ENCODE results near the gene GFER.
"Not testable (repeated sequence)": the region's sequence is repeated elsewhere in the genome, so short reads cannot be mapped to it uniquely, and the experiment has no call there.

The GFER gene

DNA sequence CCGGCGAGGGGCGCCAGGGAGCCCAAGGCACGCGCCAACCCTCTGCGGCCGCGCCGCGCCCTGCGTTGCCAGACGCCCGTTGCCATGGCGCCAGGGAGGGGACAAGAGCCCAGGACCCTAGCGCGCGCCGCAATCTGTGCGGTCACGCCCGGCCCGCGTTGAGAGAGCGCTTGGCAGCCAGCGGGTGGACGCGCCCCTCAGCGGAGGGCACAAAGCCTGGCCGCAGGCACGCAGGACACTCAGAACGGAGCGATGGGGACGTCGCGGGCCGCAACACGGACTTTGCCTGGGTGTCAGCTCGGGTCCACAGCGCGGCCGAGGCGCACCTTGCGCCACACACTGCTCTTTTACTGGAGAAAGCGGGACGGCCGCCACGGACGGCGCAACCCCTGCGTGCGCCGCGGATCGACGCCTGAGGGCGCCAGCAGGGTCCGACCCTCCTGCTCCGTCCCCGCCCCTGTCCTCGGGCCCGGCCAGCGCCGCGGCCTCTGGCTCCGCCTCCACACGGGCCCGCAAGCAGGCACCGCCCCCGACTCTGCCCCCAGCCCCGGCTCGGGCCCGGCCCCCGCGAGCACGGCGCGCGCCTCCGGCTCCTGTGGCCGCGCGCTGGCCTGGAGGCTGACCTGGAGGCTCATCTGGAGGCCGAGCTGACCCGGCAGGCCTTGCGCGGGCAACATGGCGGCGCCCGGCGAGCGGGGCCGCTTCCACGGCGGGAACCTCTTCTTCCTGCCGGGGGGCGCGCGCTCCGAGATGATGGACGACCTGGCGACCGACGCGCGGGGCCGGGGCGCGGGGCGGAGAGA is at the start of gene GFER:
Gene GFER (plus strand): TSS at position 650 of the 803 bp plus-strand sequence. CDS start 26 bp downstream, at position 676.
- DNase-seq (ENCODE audit: low read depth) = no peak

DNA sequence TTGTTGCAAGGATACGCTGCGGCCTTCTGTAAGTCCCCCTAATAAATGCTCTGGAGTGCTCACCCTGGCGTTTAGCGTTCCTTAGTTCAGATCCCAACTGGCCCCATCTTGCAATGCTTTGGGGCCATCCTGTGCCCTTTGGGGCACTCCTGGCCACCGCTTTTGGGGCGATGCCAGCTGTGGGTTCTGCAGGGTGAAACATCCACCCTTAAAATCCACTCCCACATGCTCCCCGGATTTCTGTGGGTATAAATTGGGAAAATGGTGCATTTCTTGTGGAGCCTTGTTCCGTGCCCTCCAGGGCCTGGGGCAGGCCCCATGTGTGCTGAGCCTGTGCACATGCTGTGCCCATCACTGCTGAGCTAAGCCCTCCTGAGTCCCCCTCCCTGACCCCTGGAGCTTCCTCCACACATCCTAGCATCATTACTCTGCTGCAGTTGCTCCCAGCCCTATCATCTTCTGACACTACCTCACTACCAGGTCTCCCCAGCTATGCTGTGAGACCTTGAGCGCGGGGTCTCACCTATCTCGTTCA is 47.0 kb upstream of the GFER start:
- DNase-seq (ENCODE audit: low read depth) = no peak

DNA sequence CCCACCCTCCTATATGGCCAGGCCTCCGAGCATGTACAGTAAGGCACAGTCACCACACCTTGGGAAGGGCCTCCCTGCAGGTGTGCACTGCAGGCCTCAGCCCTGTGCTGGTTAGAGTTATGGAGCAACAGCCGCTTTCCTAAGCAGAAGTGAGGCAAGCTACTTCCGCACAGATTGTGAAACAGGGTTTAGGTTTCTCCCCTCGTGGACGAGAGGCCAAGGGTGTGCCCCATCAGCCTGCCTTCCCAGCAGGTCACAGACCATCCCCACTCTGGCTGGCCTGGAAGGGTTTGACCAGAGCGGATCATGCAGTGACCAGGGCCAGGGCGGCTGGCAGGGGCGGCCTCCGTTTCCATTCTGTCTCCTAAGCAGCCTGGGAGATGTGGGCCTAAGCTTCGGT is 45.7 kb upstream of the GFER start:
- DNase-seq (ENCODE audit: low read depth) = no peak

DNA sequence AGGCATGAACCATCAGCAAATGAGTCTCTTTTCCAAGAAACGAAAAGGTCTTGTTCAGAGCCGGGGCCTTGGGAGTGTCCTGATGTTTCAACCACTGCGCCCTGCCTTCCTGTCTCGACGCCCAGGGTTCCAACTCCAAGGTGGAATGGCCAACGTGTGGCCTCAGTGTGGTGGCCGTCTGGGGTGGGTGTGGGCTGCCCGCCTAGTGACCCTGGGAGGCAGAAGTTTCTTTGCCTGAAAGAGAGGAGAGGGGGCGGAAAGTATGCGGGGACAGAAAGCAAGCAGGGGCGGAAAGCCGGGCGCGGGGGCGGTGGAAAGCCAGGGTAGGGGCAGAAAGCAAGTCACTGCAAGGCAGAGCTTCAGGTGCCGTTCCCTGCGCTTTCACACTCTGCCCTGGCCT is 45.1 kb upstream of the GFER start:
- no peak for DNase-seq (ENCODE audit: low read depth)

DNA sequence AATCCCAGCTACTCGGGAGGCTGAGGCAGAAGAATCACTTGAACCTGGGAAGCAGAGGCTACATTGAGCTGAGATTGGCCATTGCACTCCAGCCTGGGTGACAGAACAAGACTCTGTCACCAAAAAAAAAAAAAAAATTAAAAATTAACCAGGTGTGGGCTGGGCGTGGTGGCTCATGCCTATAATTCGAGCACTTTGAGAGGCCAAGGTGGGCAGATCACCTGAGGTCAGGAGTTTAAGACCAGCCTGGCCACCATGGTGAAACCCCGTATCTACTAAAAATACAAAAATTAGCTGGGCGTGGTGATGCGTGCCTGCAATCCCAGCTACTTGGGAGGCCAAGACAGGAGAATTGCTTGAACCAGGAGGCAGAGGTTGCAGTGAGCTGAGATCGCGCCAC is 44.2 kb upstream of the GFER start:
- not testable (repeated sequence) for DNase-seq (ENCODE audit: low read depth)

DNA sequence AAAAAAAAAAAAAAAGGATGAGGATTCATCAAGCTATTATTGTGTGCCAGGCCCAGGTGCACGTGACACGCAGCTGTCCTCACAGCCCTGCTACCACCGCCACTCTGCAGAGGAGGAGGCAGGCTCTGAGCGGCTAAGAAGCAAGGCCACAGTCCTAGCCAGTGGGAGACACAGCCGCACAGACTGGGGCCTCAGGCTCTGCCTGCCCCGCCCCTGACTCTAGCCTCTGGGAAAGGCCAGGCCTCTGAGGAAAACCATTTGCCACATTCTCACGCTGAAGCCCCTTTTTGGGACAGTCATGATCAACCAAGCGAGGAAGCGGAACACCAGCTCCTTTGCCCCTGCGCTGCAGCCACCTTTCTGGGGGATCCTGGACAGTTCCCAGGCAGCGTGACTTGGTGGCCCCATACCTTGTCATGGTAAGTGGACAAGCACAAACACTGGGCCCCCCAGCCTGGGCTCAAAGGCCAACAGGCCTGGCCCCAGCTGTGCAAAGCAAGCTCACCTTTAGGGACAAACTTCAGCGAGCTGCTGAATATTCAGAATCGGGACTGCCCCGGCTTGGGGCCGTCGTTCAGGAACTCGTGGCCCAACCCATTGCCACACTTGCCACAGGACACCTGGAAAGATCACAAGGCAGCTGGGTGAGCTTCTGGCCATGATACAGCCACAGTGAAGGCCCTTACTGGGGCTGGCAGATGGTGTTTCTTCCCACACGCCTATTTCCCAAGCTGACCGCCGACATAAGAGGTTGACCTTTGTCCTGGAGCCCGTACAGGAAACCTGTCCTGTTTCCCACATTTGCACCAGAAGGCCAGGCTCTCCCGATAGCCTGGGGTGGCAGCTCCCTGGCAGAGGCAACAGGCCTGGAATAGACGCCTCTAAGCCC is 43.5 kb upstream of the GFER start:
- no peak for DNase-seq (ENCODE audit: low read depth)

DNA sequence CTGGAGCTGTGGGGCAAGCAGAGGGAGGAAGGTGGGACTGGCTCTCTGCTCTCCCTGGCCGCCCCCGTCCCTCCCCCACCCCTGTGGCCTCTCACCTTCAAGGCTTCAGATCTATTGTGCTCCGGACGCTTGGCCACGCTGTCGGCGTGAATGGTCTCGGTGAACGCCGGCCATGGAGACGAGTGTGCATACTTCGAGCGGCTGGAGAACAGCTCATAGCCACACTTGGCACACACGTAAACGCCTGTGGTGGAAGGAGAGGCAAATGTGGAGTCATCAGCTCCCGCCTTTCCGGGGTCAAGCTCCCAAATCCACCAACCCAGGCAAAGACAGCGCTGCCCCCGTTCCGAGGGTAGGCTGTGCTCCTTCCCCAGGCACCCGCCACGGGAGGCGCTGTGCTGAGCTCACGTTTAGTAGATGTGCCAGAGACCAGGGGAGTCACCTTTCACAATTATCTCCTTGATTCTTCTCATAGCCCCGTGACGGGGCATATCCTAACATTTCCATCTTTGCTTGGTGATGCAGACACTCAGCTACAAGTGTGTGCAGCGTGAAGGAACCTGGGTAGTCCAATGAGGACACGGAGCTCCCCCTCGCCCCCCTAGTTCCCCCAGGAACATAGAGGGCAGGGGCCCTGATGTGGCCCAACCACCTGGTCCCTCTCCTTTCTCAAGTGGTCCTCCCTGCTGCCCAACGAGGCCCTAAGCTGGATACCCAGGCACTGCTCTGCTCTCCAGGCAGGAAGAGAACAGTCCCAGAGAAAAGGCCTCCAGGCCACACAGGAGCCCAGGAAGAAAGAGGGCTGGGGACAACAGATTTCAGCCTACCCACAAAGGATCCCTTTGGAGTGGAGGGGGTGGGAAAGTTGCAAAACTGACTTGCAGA is 42.6 kb upstream of the GFER start:
- DNase-seq (ENCODE audit: low read depth) = no peak

DNA sequence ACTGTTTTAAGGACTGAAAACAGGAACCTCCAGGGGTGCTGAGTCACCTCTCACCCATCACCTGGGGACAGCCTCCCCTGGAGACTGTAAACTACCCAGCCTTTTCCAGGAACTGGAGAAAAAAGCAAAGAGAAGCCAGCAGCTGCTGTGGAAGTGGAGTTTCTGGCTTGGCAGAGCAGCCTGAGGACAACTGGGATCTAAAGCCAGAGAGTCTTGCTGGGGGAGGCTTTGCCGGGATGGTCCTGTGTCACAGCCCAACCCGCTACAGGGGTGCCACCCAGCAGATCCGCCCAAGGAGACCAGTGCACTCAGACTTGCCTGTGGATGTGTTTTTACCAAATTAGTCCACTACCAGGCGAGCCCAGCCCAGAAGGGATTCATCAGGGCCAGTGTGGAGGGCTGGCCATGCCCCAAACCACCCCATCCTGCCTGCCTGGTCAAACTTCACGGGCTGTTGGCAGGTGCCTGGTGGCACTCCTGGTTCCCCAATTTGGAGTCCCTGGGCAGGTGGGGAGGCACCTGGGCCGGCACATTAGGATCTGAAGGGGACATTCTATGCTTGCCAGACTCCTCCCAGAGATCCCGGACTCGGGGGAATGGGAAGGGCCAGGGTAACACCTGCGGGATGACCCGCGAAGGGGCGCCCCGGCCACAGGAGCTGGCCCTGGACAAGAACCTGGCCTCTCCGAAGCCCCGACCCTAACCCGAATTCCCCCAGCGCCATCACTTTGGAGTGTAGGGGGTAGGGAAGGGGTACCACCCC is 41.8 kb upstream of the GFER start:
- no peak for DNase-seq (ENCODE audit: low read depth)

DNA sequence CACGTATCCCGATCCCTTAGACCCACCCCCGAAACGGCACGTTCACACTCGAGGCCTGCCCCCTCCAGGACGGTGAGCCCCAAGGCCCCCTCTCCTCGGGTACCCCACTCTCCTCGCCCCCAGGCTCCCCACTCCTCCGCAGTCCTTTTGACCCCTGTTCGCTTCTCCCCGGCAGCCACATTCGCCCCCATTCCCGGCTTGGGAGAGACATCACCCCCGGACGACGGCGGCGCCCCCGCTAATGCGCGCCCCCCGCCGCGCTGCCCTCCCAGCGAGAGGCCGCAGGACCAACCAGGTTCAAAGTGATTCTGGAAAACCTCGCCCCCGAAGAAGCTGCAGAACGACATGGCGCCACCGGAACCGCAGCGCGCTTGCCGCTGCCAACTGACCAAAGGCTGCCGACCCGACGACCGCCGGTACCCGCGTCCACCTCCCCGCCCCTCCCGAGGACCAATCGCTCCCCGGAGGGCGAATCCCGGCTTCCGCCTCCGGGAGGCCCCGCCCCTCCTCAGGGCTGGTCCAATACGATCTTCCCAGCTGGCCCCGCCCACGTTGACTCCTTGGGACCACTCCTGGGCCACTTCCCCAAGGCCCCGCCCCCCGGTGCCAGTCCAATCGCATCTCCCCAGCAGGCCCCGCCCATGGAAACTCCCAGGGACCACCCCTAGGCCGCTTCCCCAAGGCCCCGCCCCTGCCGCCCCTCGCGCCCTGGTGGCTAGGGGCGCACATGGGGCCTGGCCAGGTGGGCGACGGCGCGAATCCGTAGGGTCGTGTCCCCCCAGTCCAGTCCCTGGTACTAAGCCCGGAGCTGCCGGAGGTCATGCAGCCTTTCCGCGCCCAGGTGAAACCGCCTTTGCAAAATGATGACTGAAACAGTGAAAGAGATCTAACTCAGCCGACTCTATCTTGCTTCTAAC is 40.9 kb upstream of the GFER start, which contains the start of gene MSRB1:
Gene MSRB1 (minus strand): TSS at position 390 of the 917 bp plus-strand sequence. CDS start 43 bp downstream, at position 347.
- DNase-seq (ENCODE audit: low read depth) = peak; percentile 71

DNA sequence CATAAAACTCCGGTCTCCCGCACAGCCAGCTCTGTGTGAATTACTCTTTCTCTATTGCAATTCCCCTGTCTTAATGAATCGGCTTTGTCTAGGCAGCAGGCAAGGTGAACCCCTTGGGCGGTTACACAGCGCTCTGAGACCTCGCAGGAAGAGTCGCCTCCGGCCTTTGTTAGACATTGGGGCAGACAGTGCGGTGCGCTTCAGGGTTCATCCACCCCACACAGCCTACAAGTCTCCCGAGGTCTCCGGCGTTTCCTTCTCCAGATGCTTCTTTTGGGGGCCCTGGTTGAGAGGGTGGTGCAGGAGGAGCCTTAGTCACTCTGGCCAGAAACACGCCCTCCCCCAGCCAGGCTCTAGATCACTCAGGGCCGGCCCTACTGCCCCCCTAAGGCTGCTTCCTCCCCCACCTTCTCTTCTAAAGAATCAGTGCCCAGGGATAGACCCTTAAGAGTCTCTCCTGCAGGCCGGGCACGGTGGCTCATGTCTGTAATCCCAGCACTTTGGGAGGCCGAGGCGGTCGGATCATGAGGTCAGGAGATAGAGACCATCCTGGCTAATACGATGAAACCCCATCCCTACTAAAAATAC is 39.3 kb upstream of the GFER start:
- DNase-seq (ENCODE audit: low read depth) = no peak

DNA sequence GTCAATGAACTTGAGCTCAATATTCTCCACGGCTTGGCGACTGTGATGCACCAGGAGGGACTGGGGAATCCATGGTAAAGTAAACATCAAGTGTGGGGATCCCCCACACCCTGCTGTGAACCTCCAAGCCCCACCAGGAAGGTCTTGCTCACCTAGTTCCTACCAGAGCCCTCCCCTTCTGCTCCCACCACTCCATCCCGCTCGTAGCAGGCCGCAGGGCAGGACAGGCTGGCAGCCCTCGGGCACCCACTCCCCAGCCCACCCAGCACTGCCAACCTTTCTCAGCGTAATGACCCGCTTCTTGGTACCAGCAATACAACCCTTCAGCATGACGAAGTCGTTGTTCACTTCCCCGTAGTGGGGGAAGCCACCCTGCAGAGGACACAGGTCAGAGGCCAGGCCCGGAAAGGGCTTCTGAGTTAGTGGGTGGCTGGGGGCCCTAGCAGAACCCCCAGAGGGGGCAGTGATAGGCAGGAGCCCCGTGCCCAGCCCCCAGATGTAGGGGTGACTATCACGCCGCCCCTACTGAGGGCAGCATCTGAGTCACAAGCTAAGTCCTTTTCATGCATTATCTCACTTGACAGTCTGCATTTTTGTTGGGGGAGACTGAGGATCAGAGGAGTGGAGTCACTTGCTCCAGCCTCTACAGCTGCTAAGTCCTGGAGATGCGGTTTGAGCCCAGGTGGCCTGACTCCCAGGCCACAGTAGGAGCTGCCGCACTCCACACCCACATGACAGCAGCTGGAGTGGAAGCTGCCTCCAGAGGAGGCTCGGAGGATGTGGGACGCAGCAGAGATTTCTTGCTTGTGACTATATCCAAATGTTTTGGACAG is 38.2 kb upstream of the GFER start:
- no peak for DNase-seq (ENCODE audit: low read depth)

DNA sequence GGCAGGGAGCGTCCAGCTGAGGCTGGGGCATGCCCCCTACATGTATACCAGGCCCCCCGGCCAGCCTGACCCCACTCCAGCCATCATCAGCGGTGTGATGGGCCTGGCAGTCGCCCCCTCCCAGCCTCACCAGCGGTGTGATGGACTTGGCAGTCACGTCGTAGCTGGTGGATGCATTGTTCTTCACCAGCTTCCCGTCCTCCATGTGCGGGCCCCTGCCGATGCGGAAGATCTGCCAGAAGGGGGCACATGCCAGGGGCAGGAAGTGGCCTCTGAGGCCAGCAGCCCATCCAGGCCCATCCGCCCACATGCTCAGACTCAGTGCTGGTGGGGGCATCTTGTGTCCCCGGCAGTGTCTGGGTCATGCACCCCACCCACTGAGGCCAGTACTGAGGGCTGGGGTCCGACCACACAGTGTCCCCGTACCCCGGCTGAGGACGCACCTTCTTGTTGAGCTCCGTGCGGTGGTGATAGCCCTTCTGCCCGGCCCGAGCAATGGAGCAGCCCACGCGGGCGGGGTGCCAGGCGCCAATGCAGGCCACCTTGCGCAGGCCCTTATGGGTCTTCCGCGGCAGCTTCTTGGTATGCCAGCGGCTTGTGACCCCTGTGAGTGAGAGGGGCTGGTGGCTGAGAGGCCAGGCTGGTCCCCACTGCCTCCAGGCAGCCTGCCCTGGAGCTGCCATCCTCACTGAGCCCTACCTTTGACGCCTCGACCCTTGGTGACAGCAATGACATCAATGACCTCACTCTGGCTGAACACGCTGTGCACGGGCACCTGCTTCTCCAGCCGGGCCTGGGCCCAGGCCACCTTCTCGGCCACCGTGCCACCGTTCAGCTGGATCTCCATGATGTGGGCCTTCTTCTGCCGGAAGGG is 37.3 kb upstream of the GFER start:
- DNase-seq (ENCODE audit: low read depth) = no peak

DNA sequence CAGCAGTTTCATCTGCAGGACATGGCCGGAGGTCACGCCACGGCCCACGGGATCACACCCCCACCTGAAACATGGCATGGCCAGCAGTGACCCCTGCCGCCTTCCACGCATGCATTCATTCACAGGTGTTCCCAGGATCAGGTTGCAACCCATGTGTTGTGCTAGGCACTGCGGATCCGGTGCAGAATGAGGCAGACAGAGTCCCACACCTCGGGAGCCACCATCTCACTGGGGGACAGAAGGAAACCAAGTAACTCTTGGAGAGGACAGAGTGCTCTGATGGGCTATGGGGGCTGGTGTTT is 36.7 kb upstream of the GFER start:
- DNase-seq (ENCODE audit: low read depth) = no peak

DNA sequence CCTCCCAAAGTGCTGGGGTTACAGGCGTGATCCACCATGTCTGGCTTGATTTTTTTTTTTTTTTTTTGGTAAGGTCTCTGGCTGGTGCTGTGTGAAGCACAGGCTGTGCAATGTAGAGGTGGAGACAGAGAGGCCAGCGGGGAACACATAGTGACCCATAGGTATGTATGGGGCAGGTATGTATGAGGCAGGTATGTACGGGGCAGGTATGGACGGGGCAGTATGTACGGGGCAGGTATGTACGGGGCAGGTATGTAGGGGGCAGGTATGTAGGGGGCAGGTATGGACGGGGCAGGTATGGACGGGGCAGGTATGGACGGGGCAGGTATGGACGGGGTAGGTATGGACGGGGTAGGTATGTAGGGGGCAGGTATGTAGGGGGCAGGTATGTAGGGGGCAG is 34.5 kb upstream of the GFER start:
- DNase-seq (ENCODE audit: low read depth) = no peak

DNA sequence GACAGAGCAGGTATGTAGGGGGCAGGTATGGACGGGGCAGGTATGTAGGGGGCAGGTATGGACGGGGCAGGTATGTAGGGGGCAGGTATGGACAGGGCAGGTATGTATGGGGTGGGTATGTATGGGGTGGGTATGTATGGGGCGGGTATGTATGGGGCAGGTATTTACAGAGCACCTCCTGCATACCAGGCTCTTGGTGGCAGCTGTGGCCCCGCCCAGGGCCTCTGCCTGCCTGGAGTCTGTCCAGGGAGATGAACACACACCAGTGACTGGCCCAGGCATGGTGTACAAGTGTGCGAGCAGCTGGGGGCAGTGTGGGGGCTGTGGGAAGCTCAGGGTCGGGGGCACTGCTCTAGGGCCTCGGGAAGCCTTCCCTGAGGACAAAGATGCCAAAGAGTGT is 33.9 kb upstream of the GFER start:
- DNase-seq (ENCODE audit: low read depth) = no peak

DNA sequence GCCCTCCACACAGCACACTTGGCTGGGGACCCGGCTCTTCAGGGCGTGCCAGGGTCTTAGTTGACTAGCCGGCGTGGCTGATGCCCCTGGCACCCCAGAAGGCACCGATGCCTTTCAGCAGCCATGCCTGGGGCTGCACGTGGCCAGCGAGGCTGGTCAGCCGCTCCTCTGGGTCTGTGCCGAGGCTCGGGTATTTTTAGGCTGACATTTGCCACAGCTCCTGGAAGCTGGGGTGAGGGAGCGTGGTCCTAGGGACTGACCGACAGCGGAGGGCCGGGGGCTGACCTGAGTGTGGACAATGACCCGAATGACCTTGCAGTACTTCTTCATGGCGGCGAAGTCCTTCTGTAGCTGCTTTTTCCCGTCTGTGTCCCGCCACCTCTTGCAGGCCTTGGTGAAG is 33.4 kb upstream of the GFER start:
- no peak for DNase-seq (ENCODE audit: low read depth)

DNA sequence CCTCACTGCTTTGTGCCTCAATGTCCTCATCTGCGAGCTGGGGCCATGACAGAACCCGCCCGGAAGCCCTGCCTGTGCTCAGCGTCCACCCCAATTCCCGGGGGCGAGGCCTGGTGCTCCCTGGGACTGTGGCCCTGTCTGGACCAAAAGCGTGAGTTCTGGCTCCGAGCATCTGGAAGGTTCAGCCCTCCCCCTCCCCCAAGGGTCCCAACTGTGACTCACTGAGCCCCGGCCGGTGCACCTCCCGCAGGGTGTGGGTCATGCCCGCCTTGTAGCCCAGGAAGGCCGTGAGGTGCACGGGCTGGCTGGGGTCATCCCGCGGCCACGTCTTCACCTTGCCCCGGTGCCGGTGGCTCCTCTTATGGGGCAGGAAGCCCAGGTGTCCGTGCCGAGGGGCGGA is 30.3 kb upstream of the GFER start:
- DNase-seq (ENCODE audit: low read depth) = no peak
